ENCODE measurements around the gene OXCT1.
"Not testable (repeated sequence)": the region's sequence is repeated elsewhere in the genome, so short reads cannot be mapped to it uniquely, and the experiment has no call there.

OXCT1 gene

DNA sequence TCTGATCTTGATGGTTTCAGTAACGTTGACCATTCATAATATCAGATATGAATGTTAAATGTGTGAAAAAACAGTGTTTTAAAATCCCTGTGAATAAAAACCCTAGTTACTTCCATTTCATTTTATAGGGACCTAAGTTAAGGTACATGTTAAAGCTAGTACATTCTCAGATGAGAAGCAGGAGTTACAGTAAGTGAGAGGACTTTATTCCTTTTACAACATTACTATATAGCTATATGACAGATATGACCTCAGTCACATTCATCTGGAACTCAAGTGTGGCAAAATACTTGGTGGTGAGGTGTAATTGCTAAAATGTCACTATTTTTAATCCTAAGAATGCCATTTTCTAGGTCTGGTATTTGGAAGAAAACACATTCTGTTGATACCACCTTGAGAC lies 96.4 kb downstream of the OXCT1 start:
- DNase-seq (ENCODE audit: low read depth) = no peak

DNA sequence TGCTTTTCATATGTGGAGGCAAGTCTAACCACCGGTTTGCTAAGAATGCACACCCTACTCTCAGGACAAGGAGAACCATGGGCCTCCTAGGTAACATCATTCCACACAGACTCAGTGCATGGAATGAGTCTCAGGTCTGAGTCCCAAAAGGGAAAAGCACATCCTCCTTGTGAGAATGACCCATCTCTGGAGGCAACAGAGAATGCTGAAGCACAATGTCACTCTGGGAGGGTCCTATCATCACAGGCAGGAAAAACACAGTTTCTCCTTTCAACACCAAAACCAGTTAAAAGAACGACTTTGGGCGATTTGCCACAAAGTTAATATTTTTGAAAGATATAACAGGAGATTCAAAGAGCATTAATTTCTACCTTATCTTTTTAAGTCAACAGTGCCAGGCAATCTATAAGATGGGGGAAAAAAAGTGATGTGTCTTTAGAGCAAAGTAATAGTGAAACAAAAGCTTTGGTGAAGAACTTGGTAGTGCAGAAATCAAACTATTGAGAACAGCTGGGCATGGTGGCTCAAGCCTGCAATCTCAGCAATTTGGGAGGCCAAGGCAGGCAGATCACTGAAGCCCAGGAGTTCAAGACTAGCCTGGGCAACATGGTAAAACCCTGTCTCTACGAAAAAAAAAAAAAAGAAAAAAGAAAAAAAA lies 97.3 kb downstream of the OXCT1 start:
- no peak for DNase-seq (ENCODE audit: low read depth)

GRCh38 chr5:41772056-41772455 lies 98.2 kb downstream of the OXCT1 start:
- peak; percentile 42 for DNase-seq (ENCODE audit: low read depth)

- DNase-seq (ENCODE audit: low read depth) = no peak
These were observed 99.4 kb downstream of the OXCT1 start for GRCh38 chr5:41770799-41771198.

DNA sequence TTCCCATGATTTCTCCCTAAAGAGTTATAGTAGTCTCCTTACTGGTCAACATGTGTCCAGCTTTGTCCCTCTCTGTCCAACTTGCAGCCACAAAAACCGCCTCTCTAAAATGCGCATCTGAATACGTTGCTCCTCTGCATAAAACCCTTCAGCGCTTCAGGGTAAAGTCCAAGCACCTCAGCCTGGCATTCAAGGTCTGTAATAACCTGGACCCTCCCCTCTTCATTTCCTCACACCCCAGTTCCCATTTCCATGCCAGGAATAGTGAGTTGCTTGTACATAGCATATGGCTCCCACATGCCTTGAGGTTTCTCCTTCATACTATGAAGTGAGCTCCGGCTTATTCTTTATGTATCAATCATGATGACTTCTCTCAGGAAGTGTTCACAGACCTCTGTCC lies 101.5 kb downstream of the OXCT1 start:
- DNase-seq (ENCODE audit: low read depth) = no peak

GRCh38 chr5:41764650-41765049 lies 105.6 kb downstream of the OXCT1 start:
- no peak for DNase-seq (ENCODE audit: low read depth)

DNA sequence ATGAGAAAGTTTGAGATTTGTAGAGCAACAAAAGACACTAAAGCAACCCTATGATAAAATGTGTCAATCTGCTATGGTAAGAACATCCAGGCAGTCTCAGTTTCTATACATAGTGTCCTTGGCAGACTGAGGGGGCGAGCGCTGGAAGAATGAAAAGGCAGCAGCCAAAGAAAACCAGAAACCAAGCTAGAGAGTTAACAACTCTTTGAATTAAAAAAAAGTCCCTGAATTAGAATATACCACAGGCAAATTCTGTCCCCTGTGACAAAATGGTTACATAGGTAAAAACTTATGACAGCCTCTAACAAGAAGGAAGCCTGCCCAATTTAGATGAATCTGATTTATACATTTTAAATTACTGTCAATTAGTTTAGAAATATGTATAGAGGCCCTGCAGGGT lies 106.7 kb downstream of the OXCT1 start:
- no peak for DNase-seq (ENCODE audit: low read depth)

DNA sequence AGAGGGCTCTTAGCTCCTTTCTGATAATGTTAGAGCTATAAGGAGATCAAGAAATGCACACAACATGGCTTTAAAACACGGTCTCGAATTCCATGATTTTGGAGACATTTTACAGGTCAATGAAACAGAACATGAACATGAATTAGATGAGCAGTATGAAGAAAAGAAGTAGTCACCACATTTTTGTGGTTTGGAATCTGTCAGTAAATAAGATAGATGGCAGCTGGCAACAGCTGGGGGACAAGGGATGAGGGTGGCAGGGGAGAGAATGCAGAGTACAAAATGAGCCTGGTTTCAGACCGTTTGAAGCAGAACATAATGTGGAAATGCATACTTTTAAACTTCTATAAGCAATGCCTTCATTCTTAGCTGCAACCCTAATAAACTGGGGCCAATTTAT lies 107.1 kb downstream of the OXCT1 start:
- DNase-seq (ENCODE audit: low read depth) = peak; percentile 75

- DNase-seq (ENCODE audit: low read depth) = no peak
These were observed 107.8 kb downstream of the OXCT1 start for GRCh38 chr5:41762426-41762825.

- DNase-seq (ENCODE audit: low read depth) = no peak
These were observed 108.6 kb downstream of the OXCT1 start for GRCh38 chr5:41761663-41762062.

- DNase-seq (ENCODE audit: low read depth) = no peak
These were observed 114.5 kb downstream of the OXCT1 start for GRCh38 chr5:41755705-41756104.

DNA sequence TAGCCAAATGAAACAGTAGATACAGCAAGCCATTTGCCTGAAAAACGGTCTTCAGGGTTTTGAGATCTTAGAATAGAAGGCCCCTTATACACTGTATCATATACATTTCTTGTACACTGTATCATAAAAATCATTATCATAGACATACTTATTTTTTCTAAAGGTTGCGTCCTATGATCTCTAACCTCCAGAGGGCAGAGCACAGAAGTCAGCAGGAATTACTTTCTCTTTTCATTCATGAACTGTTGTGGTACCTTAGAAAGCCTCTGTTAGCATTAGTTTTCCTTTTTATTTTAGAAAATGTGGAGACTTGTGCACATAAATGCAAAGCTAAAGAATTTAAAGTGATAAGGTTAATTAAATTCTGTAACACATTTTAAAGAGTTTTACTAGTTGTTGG lies 115.4 kb downstream of the OXCT1 start:
- no peak for DNase-seq (ENCODE audit: low read depth)

DNA sequence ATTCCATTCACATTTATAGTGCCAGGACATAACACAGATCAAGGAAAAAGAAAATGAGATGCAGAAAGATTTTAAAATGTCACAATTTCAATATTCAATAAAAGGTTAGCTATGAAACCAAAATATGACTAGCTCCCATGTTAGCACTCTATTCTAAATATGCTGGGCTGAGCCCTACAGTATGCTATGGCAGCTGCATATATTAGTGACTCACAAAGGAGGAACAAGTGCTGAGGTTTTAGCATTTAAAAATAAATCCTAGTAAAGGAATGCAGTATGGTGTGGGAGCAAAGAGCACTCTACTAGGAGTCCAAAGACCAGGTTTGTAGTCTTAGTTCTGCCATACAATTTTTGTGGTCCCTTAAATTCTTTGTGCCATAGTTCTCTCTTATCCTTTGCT lies 118.4 kb downstream of the OXCT1 start:
- peak; percentile 25 for DNase-seq (ENCODE audit: low read depth)

- no peak for DNase-seq (ENCODE audit: low read depth)
These were observed 121.6 kb downstream of the OXCT1 start for GRCh38 chr5:41748631-41749030.

DNA sequence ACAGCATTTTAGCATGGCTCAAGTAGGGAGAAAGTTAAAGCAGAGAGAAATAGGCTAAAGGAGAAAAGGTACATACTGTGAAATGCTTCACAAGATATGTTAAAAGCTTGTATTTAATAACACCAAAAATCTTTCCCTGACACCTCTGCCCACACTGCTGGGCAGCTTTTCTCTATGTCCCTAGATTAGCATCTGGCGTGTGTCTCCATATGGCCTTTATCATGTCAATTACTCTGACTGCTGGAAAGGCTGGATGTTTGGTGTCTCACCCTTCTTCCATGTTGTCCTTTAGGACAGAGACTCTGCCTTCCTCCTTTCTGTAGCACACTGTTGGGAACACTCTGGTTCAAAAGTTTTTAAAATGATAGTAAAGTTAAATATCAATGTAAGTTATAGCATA lies 122.5 kb downstream of the OXCT1 start:
- no peak for DNase-seq (ENCODE audit: low read depth)

DNA sequence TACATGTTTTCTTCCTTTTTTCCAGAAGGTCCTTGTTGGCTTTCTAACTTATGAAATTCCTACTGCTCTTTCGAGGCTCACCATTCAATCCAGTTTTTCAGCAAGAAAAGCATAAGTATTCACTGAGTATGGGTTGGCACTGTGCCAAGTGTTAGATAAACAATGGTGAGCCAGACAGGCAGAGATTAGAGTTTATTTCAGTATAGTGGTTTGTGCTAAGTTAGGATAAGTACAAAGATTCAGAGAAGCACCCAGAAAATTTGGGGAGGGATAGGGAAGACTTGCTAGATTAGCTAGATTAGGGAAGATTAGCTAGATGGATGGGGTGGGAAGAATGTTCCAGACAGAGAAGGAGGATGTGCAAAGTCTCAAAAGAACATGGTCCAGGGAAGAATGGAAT lies 122.9 kb downstream of the OXCT1 start:
- DNase-seq (ENCODE audit: low read depth) = peak; percentile 50

GRCh38 chr5:41742608-41743007 lies 127.6 kb downstream of the OXCT1 start:
- DNase-seq (ENCODE audit: low read depth) = not testable (repeated sequence)

DNA sequence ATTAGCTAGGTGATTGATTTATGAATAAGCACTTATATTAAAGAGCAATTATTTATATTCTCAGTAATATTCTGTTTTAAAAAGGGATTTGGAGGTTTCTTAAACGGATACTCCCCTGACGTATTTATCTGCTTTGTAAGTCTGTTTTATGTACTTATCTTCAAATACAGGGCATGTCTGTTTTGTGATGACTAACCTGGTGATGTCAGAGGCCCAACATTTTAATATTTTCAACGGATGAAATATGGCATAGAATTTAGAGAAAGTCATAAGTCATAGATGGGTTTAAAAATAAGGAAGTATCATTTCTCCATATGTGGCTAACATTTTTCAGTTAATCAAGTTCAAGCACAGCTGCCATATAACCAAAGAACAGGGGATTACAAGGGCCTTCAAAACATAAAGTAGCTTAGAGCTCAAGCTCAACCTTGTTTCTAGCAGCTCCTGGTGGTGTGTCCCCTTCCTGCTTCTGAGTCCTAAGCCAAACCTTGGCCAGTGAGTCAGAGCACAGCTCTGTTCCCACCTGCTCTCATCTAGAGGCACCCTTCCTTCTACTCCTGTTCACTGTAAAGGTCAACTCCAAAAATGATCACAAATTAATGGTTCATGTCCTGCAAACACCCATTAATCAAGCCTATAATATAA lies 131.4 kb downstream of the OXCT1 start:
- no peak for DNase-seq (ENCODE audit: low read depth)

DNA sequence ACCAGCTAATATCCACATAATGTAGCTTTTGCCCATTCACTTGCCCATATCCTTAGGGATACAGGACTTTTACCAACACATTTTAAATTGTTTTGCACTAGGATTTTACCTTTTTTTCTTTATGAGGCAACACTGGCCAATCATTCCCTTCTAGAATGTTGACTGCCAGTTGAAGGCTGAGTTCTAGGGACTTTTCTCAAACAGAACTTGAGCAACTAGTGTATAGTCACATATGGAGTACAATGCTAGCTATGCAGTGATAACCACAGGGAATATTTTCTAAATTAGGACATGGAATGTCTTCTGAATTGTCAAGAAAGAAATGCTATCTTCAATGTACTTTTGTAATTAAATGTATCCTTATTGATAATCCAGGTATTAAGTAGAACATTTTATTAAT lies 133.6 kb downstream of the OXCT1 start:
- peak; percentile 57 for DNase-seq (ENCODE audit: low read depth)

DNA sequence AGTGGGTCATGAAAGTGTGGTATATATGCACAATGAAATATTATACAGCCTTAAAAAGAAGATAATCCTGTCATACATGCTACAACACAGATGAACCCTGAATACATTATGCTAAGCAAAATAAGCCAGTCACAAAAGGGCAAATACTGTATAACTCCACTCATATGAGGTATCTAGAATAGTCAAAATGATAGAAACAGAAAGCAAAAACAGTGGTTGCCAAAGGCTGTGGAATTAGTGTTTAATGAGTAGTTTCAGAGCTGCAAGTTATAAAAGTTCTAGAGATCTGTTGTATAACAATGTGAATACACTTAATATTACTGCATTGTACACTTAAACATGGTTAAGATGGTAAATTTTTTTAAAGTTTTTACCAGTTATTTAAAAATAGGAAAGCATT lies 135.0 kb downstream of the OXCT1 start:
- DNase-seq (ENCODE audit: low read depth) = no peak

DNA sequence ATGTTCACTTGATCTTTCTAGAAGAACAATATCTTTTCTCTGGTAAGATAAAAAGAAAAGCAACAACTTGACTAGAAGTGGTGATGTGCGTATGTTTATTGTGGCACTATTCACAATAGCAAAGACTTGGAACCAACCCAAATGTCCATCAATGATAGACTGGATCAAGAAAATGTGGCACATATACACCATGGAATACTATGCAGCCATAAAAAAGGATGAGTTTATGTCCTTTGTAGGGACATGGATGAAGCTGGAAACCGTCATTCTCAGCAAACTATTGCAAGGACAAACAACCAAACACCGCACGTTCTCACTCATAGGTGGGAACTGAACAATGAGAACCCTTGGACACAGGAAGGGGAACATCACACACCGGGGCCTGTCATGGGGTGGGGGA lies 140.8 kb downstream of the OXCT1 start:
- not testable (repeated sequence) for DNase-seq (ENCODE audit: low read depth)

- DNase-seq (ENCODE audit: low read depth) = no peak
These were observed 141.9 kb downstream of the OXCT1 start for GRCh38 chr5:41728281-41728680.

DNA sequence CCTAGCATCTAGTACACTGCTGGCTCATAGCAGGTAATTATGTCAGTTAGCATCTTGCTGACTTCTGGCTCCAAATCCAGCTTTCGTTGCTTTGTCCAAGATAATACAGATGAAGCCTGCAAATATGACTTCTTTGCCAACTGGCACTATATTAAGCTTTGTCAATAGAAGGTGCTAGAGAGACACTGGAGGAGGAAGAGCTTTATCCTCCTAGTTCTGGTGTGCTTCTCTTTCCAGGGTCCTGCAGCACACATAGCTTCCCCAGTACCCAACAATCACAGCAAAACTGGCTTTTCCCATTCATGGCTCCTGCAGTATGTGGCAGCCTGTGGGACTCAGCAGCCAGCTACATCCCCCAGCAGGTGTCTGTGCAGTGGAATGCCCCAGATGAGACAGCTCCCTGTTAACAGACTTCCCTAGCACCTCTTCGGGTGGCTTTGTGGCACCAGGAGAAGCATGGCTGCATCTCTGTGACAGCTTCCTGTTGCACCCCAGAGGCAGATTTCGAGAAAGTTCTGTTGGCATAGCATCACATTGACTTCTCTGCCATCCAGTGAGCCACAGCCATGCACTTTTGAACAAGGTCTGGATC lies 147.8 kb downstream of the OXCT1 start:
- DNase-seq (ENCODE audit: low read depth) = peak; percentile 20

DNA sequence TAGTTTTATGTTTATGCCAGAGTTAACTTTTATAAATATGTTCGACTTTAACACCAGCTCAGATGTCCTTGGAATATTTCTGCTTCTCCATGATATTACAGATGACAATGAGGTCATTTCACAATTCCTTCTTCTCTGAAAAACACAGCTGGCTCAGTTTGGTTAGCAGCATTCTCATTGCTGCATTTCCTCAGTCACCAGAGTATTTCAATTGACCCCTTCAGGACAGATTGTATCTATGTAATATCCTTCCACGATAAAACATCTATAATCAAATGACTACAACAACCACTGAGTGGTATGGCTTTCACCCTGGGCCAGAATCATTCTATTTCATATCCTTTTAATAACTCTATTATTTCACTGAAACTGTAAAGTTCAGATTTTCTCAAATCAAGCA lies 148.7 kb downstream of the OXCT1 start:
- no peak for DNase-seq (ENCODE audit: low read depth)

Data from EH (cell line).